GM21526 (cell line): Measurements from ENCODE around the gene SLC30A7.
A peak's percentile ranks its signal among the peaks of the same experiment; 100 is the strongest.

Experiments used
- ATAC-seq: cut with Tn5 transposase; IDR thresholded peaks from one replicate; pipeline ENCODE4 v1.9.1; 2021; ENCODE audit warnings: moderate library complexity; ENCODE audit not compliant: unreplicated experiment, low FRiP score

The SLC30A7 gene

DNA sequence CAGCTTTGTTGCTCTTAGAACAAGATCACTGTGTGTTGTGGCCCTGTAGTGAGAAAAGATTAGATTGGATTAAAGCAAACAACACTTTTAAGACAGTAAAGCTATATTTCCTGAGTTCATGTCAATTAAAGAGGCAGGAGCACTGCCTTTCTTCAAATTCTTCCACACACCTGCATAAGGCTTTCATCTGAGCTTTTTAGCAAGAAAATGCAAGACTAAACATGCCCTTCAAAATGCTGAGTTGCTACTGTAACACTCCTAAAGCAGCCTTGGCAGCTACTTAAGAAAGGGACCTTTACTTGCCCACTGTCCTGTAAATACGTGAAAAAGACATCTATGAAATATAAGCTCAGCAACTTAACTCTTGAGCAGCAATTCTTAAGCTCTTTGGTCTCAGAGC, 117.9 kb downstream of the SLC30A7 start:
- no peak for ATAC-seq

DNA sequence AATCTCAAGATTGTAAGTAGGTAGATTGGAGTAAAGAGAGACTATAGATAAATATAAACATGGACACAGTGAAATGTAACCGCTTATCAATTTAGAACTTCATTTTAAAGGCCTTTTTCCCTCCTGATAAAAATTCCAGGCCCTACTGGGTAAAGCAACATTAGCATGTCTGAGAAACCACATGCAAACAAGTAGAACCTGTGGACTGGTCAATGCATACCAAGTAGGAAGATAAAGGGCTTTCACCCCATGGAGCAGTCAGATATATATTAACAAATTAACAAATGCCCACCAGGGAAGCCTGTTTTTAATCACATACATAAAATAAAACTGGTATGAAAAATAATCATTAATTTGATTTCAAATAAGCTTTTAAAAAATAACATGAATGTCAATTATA, 121.6 kb downstream of the SLC30A7 start:
- ATAC-seq: no peak

DNA sequence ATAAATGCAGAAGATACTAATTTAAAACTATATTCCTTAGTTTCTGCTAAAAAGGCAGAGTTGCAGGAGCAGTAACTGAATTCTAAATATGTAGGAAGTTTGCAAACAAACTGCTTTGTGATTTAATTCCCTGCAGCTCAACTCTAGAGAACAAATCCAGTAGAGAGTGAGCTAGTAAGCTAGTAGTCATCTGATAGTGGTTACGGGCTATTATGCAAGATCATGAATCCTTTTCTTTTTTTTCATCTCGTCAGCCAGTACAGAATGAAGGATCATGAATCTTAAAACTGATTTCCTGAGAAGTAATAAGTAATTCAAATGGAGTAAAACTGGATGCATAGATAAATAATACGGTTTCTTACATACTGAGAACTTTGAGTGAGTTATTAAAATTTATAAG, 126.4 kb downstream of the SLC30A7 start:
- no peak for ATAC-seq

DNA sequence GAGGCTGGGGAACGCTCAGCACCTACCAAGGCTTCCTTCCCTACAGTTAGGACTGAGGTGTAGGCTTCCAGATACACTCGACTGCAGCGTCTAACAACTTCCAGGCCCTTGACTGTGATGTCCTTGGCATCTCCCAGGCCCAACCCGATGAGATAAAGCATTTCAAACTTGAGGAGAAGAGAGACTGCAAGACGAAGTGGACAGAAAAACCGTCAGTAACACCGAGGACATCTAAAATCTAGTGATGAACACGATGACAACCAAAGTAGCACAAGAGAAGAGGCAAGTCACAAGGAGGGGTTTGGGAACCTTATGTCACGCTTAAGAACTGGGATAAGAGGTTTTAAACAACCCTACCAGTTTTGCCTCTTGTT, 129.4 kb downstream of the SLC30A7 start:
- peak; percentile 27 for ATAC-seq

DNA sequence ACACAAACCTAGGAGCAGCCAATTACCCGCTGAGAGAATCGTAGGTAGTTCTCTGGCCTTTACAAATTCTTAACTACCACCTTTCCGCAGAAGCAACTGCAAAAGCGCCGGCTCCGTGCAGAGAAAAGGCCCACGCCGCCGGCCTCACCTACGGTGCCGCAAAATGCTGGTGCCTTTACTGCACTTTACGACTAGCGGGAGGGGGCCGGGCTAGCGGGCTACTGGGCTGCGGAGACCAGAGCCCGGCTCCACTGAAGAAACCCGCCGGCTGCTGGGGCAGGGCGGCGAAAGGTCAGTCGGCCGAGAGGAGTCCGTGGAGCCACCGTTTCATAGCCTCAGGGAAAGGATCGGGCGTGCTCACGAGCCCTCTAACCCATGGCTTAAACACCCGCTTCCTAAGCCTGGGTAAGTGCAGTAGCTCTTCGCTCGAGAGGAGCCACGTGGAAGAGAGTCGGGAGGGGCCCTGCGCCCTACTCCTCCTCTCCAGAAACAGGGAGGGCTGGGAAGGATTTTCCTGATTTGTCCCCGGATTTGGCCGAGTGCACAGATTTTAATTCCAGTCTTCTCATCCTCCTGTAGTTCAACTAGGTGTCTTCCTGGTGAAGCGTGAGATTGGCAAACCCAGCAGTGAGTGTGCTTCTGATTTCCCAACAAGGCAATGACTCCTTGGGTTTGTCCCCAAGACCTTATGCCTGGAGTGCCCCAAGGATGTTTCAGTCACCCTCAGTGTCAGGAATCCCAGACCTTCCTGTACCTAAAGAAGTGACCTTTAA, 130.0 kb downstream of the SLC30A7 start, which contains the start of gene DPH5:
Gene DPH5, minus strand, starts transcription at position 128 of the 773 bp plus-strand sequence. CDS start 341 bp downstream, outside the sequence.
- ATAC-seq: peak; percentile 87

DNA sequence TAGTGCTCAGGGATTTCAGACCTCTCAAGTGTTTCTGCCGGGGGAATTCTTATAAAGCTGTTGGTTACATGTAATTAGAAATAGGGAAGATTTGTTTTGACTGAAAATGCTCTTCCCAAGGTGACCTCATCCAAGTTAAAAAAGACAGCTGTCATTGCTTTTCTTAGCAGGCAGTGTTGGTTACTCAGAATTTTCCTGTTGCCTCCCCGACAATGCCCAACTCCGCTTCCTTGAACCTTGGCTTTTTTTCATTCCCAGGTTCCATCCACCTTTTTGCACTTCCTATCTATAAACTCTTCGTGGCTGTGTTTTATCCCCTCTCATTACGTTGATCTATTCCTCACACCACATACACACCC, 130.5 kb downstream of the SLC30A7 start:
- no peak for ATAC-seq

DNA sequence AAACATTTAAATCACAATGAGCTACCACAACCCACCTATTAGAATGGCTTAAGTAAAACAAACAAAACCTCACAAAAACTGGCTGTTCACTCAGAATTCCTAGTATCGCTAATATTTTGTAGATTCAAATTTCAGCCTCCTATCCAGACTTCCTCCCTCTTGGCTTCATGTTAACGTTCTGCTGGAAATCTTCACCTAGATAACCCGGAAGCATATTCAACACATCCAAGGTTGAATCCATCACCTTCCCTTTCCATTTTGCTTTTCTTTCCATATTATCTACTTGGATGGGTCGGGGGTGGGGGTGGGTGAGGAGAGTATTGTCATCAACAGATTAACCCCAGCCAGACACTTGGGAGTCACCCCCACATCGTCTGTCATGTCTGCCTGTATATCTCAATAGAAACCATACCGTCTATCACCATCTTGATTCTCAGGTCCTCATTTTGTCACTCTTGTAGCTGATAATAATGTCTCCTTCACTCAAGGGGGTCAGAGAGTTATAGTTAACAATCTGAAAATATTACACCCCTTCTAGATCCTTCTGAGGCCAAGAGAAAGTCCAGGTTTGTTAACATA, 131.4 kb downstream of the SLC30A7 start:
- no peak for ATAC-seq

DNA sequence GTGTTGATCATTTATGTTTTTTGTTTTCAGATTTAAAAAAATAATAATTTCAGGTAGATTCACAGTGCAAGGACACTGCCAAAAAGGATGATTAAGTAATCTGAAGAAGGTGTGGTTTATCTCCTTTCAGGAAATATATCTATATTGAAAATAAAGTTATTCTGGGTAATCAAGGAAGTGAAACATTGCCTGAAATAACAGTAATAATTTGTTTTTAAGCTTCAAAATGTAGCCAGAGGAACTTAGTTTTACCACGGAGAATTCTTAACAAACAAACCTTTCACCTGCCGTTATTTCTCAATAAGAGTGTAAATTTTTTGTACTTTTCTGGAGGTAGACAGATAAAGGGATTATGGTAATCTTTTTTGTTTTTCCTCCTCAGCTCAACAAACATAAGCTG, 132.6 kb downstream of the SLC30A7 start:
- ATAC-seq: no peak

DNA sequence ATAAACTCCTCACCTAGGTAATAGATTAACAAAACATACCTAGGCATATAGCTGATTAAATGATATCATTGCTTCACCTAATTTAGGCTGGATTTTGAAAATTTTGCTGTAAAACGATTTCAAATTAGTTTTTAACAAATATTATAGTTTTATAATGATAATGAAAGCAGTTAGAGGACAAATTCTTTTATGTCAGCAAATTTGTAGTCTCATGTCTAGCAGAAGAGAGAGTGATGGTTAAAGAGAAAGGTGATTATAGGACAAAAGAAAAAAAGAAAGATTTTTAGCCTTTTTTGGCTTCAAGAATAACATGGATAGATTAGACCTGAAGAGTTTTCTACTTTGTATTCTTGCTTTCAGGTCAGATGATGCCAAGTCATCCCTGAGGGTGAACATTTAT, 133.3 kb downstream of the SLC30A7 start:
- ATAC-seq: no peak

DNA sequence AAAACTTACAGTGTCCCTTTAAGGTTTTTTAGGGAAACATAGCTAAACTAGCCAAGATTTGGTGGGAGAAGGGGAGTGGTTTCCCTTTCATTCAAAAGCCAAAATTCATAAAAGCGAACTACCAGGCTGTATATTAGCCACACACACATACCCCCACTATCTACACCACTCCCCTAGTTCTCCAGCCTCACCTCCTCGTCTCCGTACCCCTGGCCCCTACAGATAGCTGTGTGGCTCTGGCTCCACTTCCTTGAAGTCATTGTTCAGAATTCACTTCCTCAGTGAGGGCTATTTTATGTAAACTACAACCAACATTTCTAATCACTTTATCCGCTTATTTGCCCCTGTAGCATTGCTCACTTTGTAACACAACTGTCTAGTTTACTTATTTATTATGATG, 135.0 kb downstream of the SLC30A7 start:
- no peak for ATAC-seq
